WTC11 (cell line): ENCODE measurements around the gene EMC1. TPM values are rescaled to one million over a fixed set of nuclear protein-coding genes. Genes with fewer than 3 reads are reported as not detected.
"Not testable (repeated sequence)": the region's sequence is repeated elsewhere in the genome, so short reads cannot be mapped to it uniquely, and the experiment has no call there.

Source experiments
- ATAC-seq: fragments of 200-7000 bp; cut with Tn5 transposase; 2 replicates; pipeline ENCODE4 v1.10.0; 2021; ENCODE audit warnings: mild to moderate bottlenecking, moderate library complexity
- CTCF ChIA-PET: fragments of 300-600 bp; sonication (Branson Sonifier 250); formaldehyde crosslinking; loops from one replicate; lab custom pipeline; 2021; ENCODE audit warnings: antibody characterized with exemption; lab: Charles Lee
- POLR2A ChIA-PET: fragments of 350-600 bp; sonication (Branson Sonifier 250); formaldehyde crosslinking; loops from one replicate; lab custom pipeline; 2021; ENCODE audit warnings: antibody characterized with exemption; lab: Charles Lee
- DNase-seq: peaks from one replicate; pipeline ENCODE4 v3.0.0; 2021; ENCODE audit warnings: low spot score
- H3K27ac Mint-ChIP-seq: 2 replicates; pipeline ENCODE4 v1.8.0; 2021; ENCODE audit warnings: mixed read lengths
- H3K27me3 Mint-ChIP-seq: 2 replicates; pipeline ENCODE4 v1.8.0; 2021; ENCODE audit warnings: low read depth, mild to moderate bottlenecking, moderate library complexity, mixed read lengths
- H3K36me3 Mint-ChIP-seq: 2 replicates; pipeline ENCODE4 v1.8.0; 2021; ENCODE audit warnings: mixed read lengths
- H3K4me1 Mint-ChIP-seq: 2 replicates; pipeline ENCODE4 v1.8.0; 2022; ENCODE audit warnings: mixed read lengths
- H3K4me3 Mint-ChIP-seq: 2 replicates; pipeline ENCODE4 v1.8.0; 2021; ENCODE audit warnings: mild to moderate bottlenecking, moderate library complexity, mixed read lengths
- H3K9me3 Mint-ChIP-seq: 2 replicates; pipeline ENCODE4 v1.8.0; 2021; ENCODE audit warnings: mixed read lengths
- AFF4 ChIP-seq: sonication (generic); formaldehyde crosslinking; IDR thresholded peaks from 2 replicates; pipeline ENCODE4 v1.8.1; 2023; ENCODE audit warnings: mild to moderate bottlenecking, missing genetic modification reagents, borderline replicate concordance
- EMX1 ChIP-seq: fragments of 250-450 bp; sonication (Bioruptor Pico); IDR thresholded peaks from 2 replicates; pipeline ENCODE4 v1.8.0; 2021; ENCODE audit warnings: mild to moderate bottlenecking
- FOXJ3 ChIP-seq: sonication (generic); formaldehyde crosslinking; IDR thresholded peaks from 2 replicates; pipeline ENCODE4 v1.9.0; 2021; ENCODE audit warnings: missing genetic modification reagents, mild to moderate bottlenecking, borderline replicate concordance
- KAT7 ChIP-seq: sonication (generic); formaldehyde crosslinking; IDR thresholded peaks from 2 replicates; pipeline ENCODE4 v1.8.1; 2023; ENCODE audit warnings: missing genetic modification reagents, mild to moderate bottlenecking, borderline replicate concordance
- MLX ChIP-seq: sonication (generic); formaldehyde crosslinking; IDR thresholded peaks from 2 replicates; pipeline ENCODE4 v1.8.1; 2023; ENCODE audit warnings: mild to moderate bottlenecking, missing genetic modification reagents, moderate library complexity
- MXD4 ChIP-seq: fragments of 250-450 bp; sonication (Bioruptor Pico); IDR thresholded peaks from 2 replicates; pipeline ENCODE4 v1.8.0; 2021; ENCODE audit warnings: mild to moderate bottlenecking, moderate library complexity, borderline replicate concordance
- NFATC4 ChIP-seq: fragments of 250-450 bp; sonication (Bioruptor Pico); IDR thresholded peaks from 2 replicates; pipeline ENCODE4 v1.9.0; 2021; ENCODE audit warnings: mild to moderate bottlenecking
- PRRX2 ChIP-seq: fragments of 250-450 bp; sonication (Bioruptor Pico); IDR thresholded peaks from 2 replicates; pipeline ENCODE4 v1.8.0; 2021; ENCODE audit warnings: mild to moderate bottlenecking
- SMAD4 ChIP-seq: sonication (generic); formaldehyde crosslinking; IDR thresholded peaks from 2 replicates; pipeline ENCODE4 v1.8.0; 2022; ENCODE audit warnings: mild to moderate bottlenecking, missing genetic modification reagents
- TP53 ChIP-seq: sonication (generic); formaldehyde crosslinking; IDR thresholded peaks from 2 replicates; pipeline ENCODE4 v1.8.1; 2023; ENCODE audit warnings: mild to moderate bottlenecking, missing genetic modification reagents
- ZBTB21 ChIP-seq: sonication (generic); formaldehyde crosslinking; IDR thresholded peaks from 2 replicates; pipeline ENCODE4 v1.8.1; 2023; ENCODE audit warnings: mild to moderate bottlenecking, missing genetic modification reagents, borderline replicate concordance
- ZNF121 ChIP-seq: sonication (generic); formaldehyde crosslinking; IDR thresholded peaks from 2 replicates; pipeline ENCODE4 v1.8.0; 2023; ENCODE audit warnings: missing genetic modification reagents
- ZNF263 ChIP-seq: sonication (generic); formaldehyde crosslinking; IDR thresholded peaks from 2 replicates; pipeline ENCODE4 v1.8.1; 2022; ENCODE audit warnings: low read depth, mild to moderate bottlenecking, moderate library complexity, missing genetic modification reagents
- ZNF281 ChIP-seq: sonication (generic); formaldehyde crosslinking; IDR thresholded peaks from 2 replicates; pipeline ENCODE4 v1.8.0; 2023; ENCODE audit warnings: mild to moderate bottlenecking, missing genetic modification reagents
- total RNA-seq: library from RNA; stranded (reverse); gene quantifications from 3 replicates; pipeline ENCODE4 v1.2.3, GENCODE V29; 2021
- TF ChIP-seq, protein P1 (sequence below): fragments of 250-450 bp; sonication (Bioruptor Pico); IDR thresholded peaks from 2 replicates; pipeline ENCODE4 v2.1.2; 2022; ENCODE audit warnings: mild to moderate bottlenecking, moderate library complexity

The EMC1 gene
- total RNA-seq, 1 experiment from 2014 or later = 53.5 TPM

DNA sequence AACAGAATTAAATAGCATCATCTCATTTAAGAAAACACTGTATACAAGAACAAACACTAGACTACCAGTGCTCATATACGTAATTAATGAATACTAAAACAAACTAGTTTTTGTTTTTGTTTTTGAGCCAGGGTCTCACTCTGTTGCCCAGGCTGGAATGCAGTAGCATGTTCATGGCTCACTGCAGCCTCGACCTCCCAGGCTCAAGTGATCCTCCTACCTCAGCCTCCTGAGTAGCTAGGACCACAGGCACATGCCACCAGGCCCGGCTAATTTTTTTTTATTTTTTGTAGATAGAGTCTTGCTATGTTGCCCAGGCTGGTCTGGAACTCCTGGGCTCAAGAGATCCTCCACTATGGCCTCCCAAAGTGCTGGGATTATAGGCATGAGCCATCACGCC lies 34.7 kb downstream of the EMC1 start:
- peak; percentile 51; the same call in 1 of the 2 replicates for TF ChIP-seq ZNF121 (CRISPR knock-in tag)
- TF ChIP-seq, all 79 proteins: peak for 1; not testable (repeated sequence) for 78
- H3K36me3 Mint-ChIP-seq = peaks cover 50% of the 10 kb centered on the region
- H3K4me1 Mint-ChIP-seq, H3K27ac Mint-ChIP-seq, DNase-seq, ATAC-seq, H3K9me3 Mint-ChIP-seq, POLR2A ChIA-PET, H3K4me3 Mint-ChIP-seq, H3K27me3 Mint-ChIP-seq: not testable (repeated sequence)
- CTCF ChIA-PET = interaction anchor here (0.6 kb wide), 1 partner anchor 24 kb away, joined by 3 read pairs; no protein-coding TSS in a partner anchor

DNA sequence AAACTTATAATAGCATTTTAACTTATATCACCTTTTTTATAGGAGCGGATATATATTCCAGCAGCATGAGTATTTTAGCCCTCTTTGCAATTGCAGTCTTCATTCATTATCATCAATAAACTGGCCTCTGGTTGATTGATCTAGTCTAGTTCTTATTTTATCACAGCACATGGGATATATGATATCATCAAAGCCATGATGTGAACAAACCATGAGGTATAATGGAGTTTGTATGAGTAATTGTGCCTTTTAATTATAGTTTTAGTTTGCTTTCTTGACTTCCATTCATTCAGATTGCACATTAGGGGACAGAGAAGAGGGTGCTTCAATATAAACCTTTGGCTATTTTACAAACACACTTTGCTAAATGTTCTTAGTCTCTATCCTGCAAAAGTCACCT lies 37.7 kb downstream of the EMC1 start:
- no peak for DNase-seq
- H3K36me3 Mint-ChIP-seq = peaks cover 21% of the 10 kb centered on the region
- H3K9me3 Mint-ChIP-seq = no peaks in the 10 kb centered on the region
- no peak for ATAC-seq
- peaks cover 19% of the 10 kb centered on the region for H3K4me1 Mint-ChIP-seq
- ChIA-PET POLR2A (no interaction called here), CTCF (no interaction called here)
- H3K4me3 Mint-ChIP-seq = no peak overlapping the region
- no peak for TF ChIP-seq ZBTB21
- no peak for TF ChIP-seq AFF4 (CRISPR knock-in tag)
- no peak for TF ChIP-seq ZNF281 (CRISPR knock-in tag)
- TF ChIP-seq NFATC4 (CRISPR knock-in tag) = no peak
- H3K27ac Mint-ChIP-seq = no peak overlapping the region
- no peaks in the 10 kb centered on the region for H3K27me3 Mint-ChIP-seq

- no peak overlapping the region for H3K27ac Mint-ChIP-seq
- no peak for DNase-seq
- ATAC-seq = no peak
- ChIA-PET POLR2A (no interaction called here), CTCF (no interaction called here)
- peaks cover 9% of the 10 kb centered on the region for H3K36me3 Mint-ChIP-seq
- no peaks in the 10 kb centered on the region for H3K27me3 Mint-ChIP-seq
- H3K4me1 Mint-ChIP-seq = peaks cover 26% of the 10 kb centered on the region
- TF ChIP-seq MLX (CRISPR knock-in tag) = no peak
- TF ChIP-seq MXD4 (CRISPR knock-in tag) = no peak
- TF ChIP-seq PRRX2 = no peak
- no peak for TF ChIP-seq SMAD4 (CRISPR knock-in tag)
- TF ChIP-seq, protein P1, sequence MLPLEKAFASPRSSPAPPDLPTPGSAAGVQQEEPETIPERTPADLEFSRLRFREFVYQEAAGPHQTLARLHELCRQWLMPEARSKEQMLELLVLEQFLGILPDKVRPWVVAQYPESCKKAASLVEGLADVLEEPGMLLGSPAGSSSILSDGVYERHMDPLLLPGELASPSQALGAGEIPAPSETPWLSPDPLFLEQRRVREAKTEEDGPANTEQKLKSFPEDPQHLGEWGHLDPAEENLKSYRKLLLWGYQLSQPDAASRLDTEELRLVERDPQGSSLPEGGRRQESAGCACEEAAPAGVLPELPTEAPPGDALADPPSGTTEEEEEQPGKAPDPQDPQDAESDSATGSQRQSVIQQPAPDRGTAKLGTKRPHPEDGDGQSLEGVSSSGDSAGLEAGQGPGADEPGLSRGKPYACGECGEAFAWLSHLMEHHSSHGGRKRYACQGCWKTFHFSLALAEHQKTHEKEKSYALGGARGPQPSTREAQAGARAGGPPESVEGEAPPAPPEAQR (CRISPR knock-in tag) = no peak
- no peak for TF ChIP-seq KAT7
- no peak for TF ChIP-seq TP53 (CRISPR knock-in tag)
- TF ChIP-seq EMX1 (CRISPR knock-in tag) = no peak
- no peak for TF ChIP-seq FOXJ3 (CRISPR knock-in tag)
- TF ChIP-seq ZNF263 (CRISPR knock-in tag) = no peak
- no peaks in the 10 kb centered on the region for H3K9me3 Mint-ChIP-seq
- no peak overlapping the region for H3K4me3 Mint-ChIP-seq
These were observed 39.2 kb downstream of the EMC1 start for GRCh38 chr1:19212167-19212566.
